Spleen (tissue), 11 donors: ENCODE results near the gene CLEC4G. TPM values are rescaled to one million over a fixed set of nuclear protein-coding genes. Genes with fewer than 3 reads are reported as not detected.

ENCODE experiments used
- DNase-seq: peaks from one replicate; pipeline ENCODE4 v3.0.0-alpha.2; 2020
- H3K27ac ChIP-seq, 8 donors: fragments of 200-600 bp; sonication (generic) in 7 of 8; 1 replicate in 4 of 8; 2 replicates in 4 of 8; pipeline versions ENCODE4 v1.5.0 to v1.8.0; 2016 to 2021; ENCODE audit warnings: inconsistent platforms in 4 of 8, mild to moderate bottlenecking in 4 of 8, moderate library complexity in 1 of 8
- H3K27me3 ChIP-seq, 7 donors: fragments of 200-600 bp; sonication (generic) in 6 of 7; replicated peaks in 1 of 7; 1 replicate in 4 of 7; 2 replicates in 3 of 7; pipeline versions ENCODE4 v1.5.0 to v1.8.0; 2016 to 2021; ENCODE audit warnings: inconsistent platforms in 3 of 7, mild to moderate bottlenecking in 1 of 7
- H3K36me3 ChIP-seq, 6 donors: fragments of 200-600 bp; sonication (generic) in 5 of 6; 1 replicate in 4 of 6; 2 replicates in 2 of 6; pipeline versions ENCODE4 v1.5.0 to v1.8.0; 2016 to 2021; ENCODE audit warnings: inconsistent platforms in 2 of 6
- H3K4me1 ChIP-seq, 6 donors: fragments of 200-600 bp; sonication (generic) in 5 of 6; 1 replicate in 3 of 6; 2 replicates in 3 of 6; pipeline versions ENCODE4 v1.5.0 to v1.8.0; 2016 to 2021; ENCODE audit warnings: inconsistent platforms in 3 of 6
- H3K4me3 ChIP-seq, 8 donors: fragments of 200-600 bp; sonication (generic) in 7 of 8; 1 replicate in 4 of 8; 2 replicates in 4 of 8; pipeline versions ENCODE4 v1.5.0 to v1.8.0; 2016 to 2021; ENCODE audit warnings: inconsistent platforms in 4 of 8, mild to moderate bottlenecking in 4 of 8, moderate library complexity in 2 of 8
- H3K9me3 ChIP-seq, 8 donors: fragments of 200-600 bp; sonication (generic) in 7 of 8; 1 replicate in 4 of 8; 2 replicates in 4 of 8; pipeline versions ENCODE4 v1.5.0 to v1.8.0; 2016 to 2021; ENCODE audit warnings: inconsistent platforms in 4 of 8
- POLR2A ChIP-seq, 3 donors: fragments of 450-650 bp; IDR thresholded peaks; one replicate each; pipeline ENCODE4 v1.5.1; 2017; ENCODE audit warnings: antibody characterized with exemption in 3 of 3, mild to moderate bottlenecking in 1 of 3
- POLR2AphosphoS5 ChIP-seq, 3 donors: sonication (generic); formaldehyde crosslinking; IDR thresholded peaks; one replicate each; pipeline ENCODE4 v1.5.1; 2017; ENCODE audit warnings: antibody characterized with exemption in 3 of 3
- WGBS, 5 donors: extraction: QIAGEN DNeasy Blood & Tissue Kit in 3 of 5; methylation state at CpG; one replicate each; pipeline versions ENCODE4 v1.1.5 to v1.1.7; 2013 to 2018; 5-methylcytosine and 5-hydroxymethylcytosine counted together
- intact Hi-C: fragments of 100-400 bp; cut with DNase I; formaldehyde crosslinking; loops from one replicate; pipeline ENCODE4 v1.15.0; 2023; ENCODE audit warnings: low total_unique reads
- polyA plus RNA-seq, 3 donors: library from polyadenylated mRNA; stranded (reverse); fragments of 200-250 nt; gene quantifications; one replicate each; pipeline ENCODE4 v1.2.1, GENCODE V29; 2013
- total RNA-seq, 7 donors: library from RNA; depleted of rRNA in 3 of 7; stranded (reverse); fragments of >200 nt in 3 of 7; fragmentation: NEBNext Ultra II Directional in 4 of 7; extraction: Animal tissue kit (Norgen Biotek cat#: 25700) in 4 of 7; gene quantifications; one replicate each; pipeline versions ENCODE4 v1.1.0 to v1.2.1, GENCODE V29; 2016 to 2021
- TF ChIP-seq, protein P1 (sequence below), 11 experiments: fragments of 200-600 bp in 7 of 11; fragments of 450-650 bp in 4 of 11; sonication (generic) in 4 of 11; IDR thresholded peaks in 8 of 11; conservative IDR thresholded peaks in 3 of 11; 1 replicate in 7 of 11; 2 replicates in 4 of 11; pipeline versions ENCODE4 v1.4.0 to v1.8.0; 2016 to 2021; ENCODE audit warnings: antibody characterized with exemption in 11 of 11, inconsistent platforms in 4 of 11, mild to moderate bottlenecking in 1 of 11
- donor health status: healthy with polysubstance abuse.
- donor health status: DM: no; HTN: no; CAD: no; lungs with moderate emphysema.
- donor health status: DM: no; HTN: no; CAD: no.
- donor health status: Bipolar disorder and iron deficiency.
- donor health status: healthy.
- donor health status: DM: no; HTN: no; CAD: no.
- donor health status: DM: yes; HTN: yes; CAD: no.

Gene CLEC4G
- total and polyA plus RNA-seq, 10 donors, result 0.34 to 4.0 (median 1.0) TPM; not detected in 1

DNA sequence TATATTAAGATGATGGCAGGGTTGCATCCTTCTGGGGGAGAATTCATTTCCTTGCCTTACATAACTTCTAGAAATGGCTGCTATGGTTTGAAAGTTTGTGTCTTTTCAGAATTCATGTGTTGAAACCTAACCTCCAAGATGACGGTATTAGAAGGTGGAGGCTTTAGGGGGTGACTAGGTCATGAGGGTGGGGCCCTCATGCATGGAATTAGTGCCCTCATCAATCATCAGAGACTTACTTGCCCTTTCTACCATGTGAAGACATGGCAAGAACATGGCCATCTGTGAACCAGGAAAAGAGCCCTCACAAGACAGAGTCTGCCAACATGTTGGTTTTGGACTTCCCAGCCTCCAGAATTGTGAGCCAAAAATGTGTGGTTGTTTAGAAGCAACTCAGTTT, 15.1 kb downstream of the CLEC4G start:
- WGBS, 5 donors, result 56 to 82% (median 74%) methylated on average over 1 of the region's 1 CpG
- Histone ChIP-seq H3K9me3 (peaks cover 0 to 14% (median 8%) of the 10 kb centered on the region in 8 donors), H3K36me3 (no peaks in the 10 kb centered on the region), H3K4me1 (peaks cover 0 to 57% (median 27%) of the 10 kb centered on the region in 6 donors), H3K4me3 (no peak overlapping the region), H3K27me3 (no peaks in the 10 kb centered on the region), H3K27ac (no peak overlapping the region)
- intact Hi-C loops, result no loop called here
- DNase-seq, result no peak
- TF ChIP-seq, protein P1, sequence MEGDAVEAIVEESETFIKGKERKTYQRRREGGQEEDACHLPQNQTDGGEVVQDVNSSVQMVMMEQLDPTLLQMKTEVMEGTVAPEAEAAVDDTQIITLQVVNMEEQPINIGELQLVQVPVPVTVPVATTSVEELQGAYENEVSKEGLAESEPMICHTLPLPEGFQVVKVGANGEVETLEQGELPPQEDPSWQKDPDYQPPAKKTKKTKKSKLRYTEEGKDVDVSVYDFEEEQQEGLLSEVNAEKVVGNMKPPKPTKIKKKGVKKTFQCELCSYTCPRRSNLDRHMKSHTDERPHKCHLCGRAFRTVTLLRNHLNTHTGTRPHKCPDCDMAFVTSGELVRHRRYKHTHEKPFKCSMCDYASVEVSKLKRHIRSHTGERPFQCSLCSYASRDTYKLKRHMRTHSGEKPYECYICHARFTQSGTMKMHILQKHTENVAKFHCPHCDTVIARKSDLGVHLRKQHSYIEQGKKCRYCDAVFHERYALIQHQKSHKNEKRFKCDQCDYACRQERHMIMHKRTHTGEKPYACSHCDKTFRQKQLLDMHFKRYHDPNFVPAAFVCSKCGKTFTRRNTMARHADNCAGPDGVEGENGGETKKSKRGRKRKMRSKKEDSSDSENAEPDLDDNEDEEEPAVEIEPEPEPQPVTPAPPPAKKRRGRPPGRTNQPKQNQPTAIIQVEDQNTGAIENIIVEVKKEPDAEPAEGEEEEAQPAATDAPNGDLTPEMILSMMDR (IDR thresholded peaks at IDR 0.05 in 8 of 11, conservative IDR thresholded peaks at IDR 0.05 in 3 of 11), result no peak
- no peak for TF ChIP-seq POLR2A (IDR thresholded peaks at IDR 0.05)
- TF ChIP-seq POLR2AphosphoS5 (IDR thresholded peaks at IDR 0.05), result no peak

GRCh38 chr19:7715671-7716070, 16.2 kb downstream of the CLEC4G start:
- Histone ChIP-seq H3K27ac (peak overlapping the region in 1 of 8 donors; percentile 82), H3K9me3 (peaks cover 0 to 14% (median 8%) of the 10 kb centered on the region in 8 donors), H3K4me1 (peaks cover 2 to 65% (median 30%) of the 10 kb centered on the region in 6 donors), H3K36me3 (no peaks in the 10 kb centered on the region), H3K27me3 (no peaks in the 10 kb centered on the region), H3K4me3 (no peak overlapping the region)
- 88 to 96% (median 88%) methylated on average over 1 of the region's 1 CpG for WGBS, 5 donors
- intact Hi-C loops, result no loop called here
- TF ChIP-seq POLR2A (IDR thresholded peaks at IDR 0.05), result no peak
- TF ChIP-seq, protein P1 (IDR thresholded peaks at IDR 0.05 in 8 of 11, conservative IDR thresholded peaks at IDR 0.05 in 3 of 11), result no peak
- TF ChIP-seq POLR2AphosphoS5 (IDR thresholded peaks at IDR 0.05), result no peak
- DNase-seq, result no peak

DNA sequence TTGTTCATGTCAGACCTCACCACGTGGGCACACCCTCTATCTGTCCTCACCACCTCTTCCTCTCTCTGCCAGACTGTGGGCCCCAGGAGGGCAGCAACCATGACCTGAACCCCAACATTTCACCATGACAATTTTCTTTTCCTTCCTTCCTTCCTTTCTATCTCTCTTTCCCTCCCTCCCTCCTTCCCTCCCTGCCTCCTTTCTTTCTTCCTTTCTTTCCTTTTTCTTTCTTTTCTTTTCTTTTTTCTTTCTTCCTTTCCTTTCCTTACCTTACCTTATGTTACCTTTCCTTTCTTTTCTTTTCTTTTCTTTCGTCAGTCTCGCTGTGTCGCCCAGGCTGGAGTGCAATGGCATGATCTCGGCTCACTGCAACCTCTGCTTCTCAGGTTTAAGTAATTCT, 21.3 kb downstream of the CLEC4G start:
- peaks cover 20 to 91% (median 58%) of the 10 kb centered on the region in 6 donors for H3K4me1 ChIP-seq
- H3K27ac ChIP-seq, result peak overlapping the region in 2 of 8 donors; percentile 54 to 59
- H3K36me3 ChIP-seq, result no peaks in the 10 kb centered on the region
- no peaks in the 10 kb centered on the region for H3K27me3 ChIP-seq
- H3K9me3 ChIP-seq, result no peaks in the 10 kb centered on the region
- no peak for DNase-seq
- intact Hi-C loops, result no loop called here
- TF ChIP-seq POLR2AphosphoS5 (IDR thresholded peaks at IDR 0.05) (no peak), POLR2A (IDR thresholded peaks at IDR 0.05) (no peak)
- TF ChIP-seq, protein P1 (IDR thresholded peaks at IDR 0.05 in 8 of 11, conservative IDR thresholded peaks at IDR 0.05 in 3 of 11), result no peak
- no peak overlapping the region for H3K4me3 ChIP-seq
- 57 to 77% (median 71%) methylated on average over 5 of the region's 5 CpGs for WGBS, 5 donors

DNA sequence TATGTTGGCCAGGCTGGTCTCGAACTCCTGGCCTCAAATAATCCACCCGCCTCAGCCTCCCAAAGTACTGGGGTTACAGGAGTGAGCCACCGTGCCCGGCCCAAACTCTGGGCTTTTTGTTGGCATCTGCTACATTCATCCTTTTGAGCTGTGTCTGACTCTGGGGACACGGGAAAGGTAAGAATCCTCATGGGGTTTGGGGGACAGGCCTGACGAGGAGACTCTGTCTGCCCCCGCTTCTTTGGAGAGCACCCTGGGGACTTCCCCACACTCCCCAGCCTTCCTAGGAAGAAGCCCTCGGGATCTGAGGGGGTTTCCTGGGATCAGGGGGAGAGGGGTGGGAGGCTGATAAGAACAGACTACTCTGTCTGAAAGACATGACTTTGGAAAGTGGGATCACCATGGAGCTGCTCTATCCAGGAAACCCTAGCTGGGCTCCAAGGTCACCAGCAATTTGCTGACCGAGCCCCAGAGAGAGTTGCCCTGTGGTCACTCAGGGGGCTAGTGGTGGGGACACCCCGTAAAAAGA, 21.9 kb downstream of the CLEC4G start:
- intact Hi-C loops, result no loop called here
- 66 to 78% (median 72%) methylated on average over 10 of the region's 10 CpGs for WGBS, 5 donors
- H3K4me1 ChIP-seq, result peaks cover 26 to 91% (median 60%) of the 10 kb centered on the region in 6 donors

More for the DNA sequence above, 21.9 kb downstream of the CLEC4G start:
- Histone ChIP-seq H3K27me3 (no peaks in the 10 kb centered on the region), H3K27ac (peak overlapping the region in 2 of 8 donors; percentile 54 to 59), H3K9me3 (no peaks in the 10 kb centered on the region), H3K36me3 (no peaks in the 10 kb centered on the region), H3K4me3 (no peak overlapping the region)
- no peak for TF ChIP-seq POLR2A (IDR thresholded peaks at IDR 0.05)
- TF ChIP-seq, protein P1 (IDR thresholded peaks at IDR 0.05 in 8 of 11, conservative IDR thresholded peaks at IDR 0.05 in 3 of 11), result no peak
- TF ChIP-seq POLR2AphosphoS5 (IDR thresholded peaks at IDR 0.05), result no peak
- DNase-seq, result no peak
